ENCODE data around the gene COMMD6. TPM values are rescaled to one million over a fixed set of nuclear protein-coding genes. Genes with fewer than 3 reads are reported as not detected.
A peak's percentile ranks its signal among the peaks of the same experiment; 100 is the strongest.

COMMD6 gene
- total RNA-seq, 1 experiment from 2014 or later: 131 TPM

DNA sequence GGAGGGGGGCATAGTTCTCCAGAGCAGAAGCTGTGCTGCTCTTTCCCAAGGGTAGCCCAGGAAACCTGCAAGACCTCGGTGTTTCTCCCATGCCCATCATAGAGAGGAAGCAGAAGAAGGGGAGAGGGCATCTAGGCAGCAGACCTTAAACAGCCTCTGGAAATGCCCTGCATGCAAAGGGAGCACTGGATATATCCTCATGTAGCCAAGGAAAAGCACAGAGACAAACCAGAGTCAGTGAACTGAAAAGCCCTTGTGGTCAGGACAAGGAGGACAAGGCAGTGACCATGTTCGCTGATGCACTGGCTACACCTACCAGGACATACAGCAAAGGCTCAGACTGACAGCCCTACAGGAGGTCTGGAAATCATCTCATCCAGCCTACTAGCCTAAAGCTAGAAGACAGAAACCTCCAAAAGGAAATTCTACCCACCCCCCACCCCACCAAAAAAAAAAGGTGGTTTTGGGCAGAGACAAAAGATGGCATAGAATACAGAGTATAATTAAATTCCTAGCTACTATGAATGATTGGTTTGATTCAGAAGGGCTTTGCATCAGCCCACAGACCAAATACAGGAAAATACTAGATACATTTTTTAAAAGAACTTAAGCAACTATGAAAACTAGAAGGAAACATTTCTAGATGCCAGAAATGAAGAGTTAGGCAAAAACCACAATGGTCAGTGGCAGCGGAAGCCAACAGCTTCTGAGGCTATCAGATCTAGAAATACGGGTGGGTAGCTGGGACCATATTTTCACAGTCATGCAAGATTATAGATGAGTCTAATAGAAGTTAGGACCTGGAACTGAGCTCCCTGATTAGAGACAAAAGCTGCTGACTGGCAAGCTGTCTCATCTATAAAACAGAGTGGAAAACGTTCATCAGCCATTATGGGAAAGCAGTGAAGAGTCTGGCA is 51.2 kb downstream of the COMMD6 start:
- H3T11ph ChIP-seq (ENCODE audit: low read length): no peak overlapping the region
- H4K91ac ChIP-seq (ENCODE audit: insufficient read length, low read depth, low read length): no peak overlapping the region
- H3K79me2 ChIP-seq (ENCODE audit: insufficient read depth, low read length): no peaks in the 10 kb centered on the region
- no peak overlapping the region for H2BK5ac ChIP-seq (ENCODE audit: insufficient read length, low read length)
- no peak overlapping the region for H3K23ac ChIP-seq (ENCODE audit: insufficient read length, low read depth, low read length)
- H3K4me1 ChIP-seq (ENCODE audit: insufficient read depth, low read length): no peaks in the 10 kb centered on the region
- H3K23me2 ChIP-seq (ENCODE audit: insufficient read length, low read depth, low read length, poor library complexity, severe bottlenecking): no peaks in the 10 kb centered on the region
- no peak overlapping the region for H4K5ac ChIP-seq (ENCODE audit: insufficient read length, low read depth, low read length)
- H3K9me3 ChIP-seq (ENCODE audit: control insufficient read depth, low read depth, low read length): no peaks in the 10 kb centered on the region
- no peak overlapping the region for H2AFZ ChIP-seq (ENCODE audit: low read length)
- no peak overlapping the region for H3K56ac ChIP-seq (ENCODE audit: insufficient read length, low read depth, low read length)
- H2BK15ac ChIP-seq (ENCODE audit: low read depth, low read length): no peak overlapping the region
- H3K4me3 Mint-ChIP-seq: no peak overlapping the region
- peak; percentile 35 for DNase-seq
- no peak overlapping the region for H4K8ac ChIP-seq (replicated peaks; ENCODE audit: insufficient read length, low read depth, low read length)
- no peaks in the 10 kb centered on the region; a peak in 1 of 5 replicates for H3K9me3 Mint-ChIP-seq
- H3K36me3 Mint-ChIP-seq (ENCODE audit: insufficient read depth in 1 of 3, low read depth in 3 of 3): peaks cover 0 to 2% (median 0%) of the 10 kb centered on the region in 3 experiments; a peak in 2 of 7 replicates
- H2BK20ac ChIP-seq (ENCODE audit: low read depth, low read length, poor library complexity, severe bottlenecking): no peak overlapping the region
- H2BK120ac ChIP-seq (ENCODE audit: low read depth, low read length, poor library complexity, severe bottlenecking): no peak overlapping the region
- peaks cover 2% of the 10 kb centered on the region; the same call in 1 of the 2 replicates for H3K27me3 Mint-ChIP-seq (ENCODE audit: low read depth)
- no peak overlapping the region for H3K4ac ChIP-seq (ENCODE audit: low read depth, low read length)
- H3K27ac ChIP-seq (ENCODE audit: insufficient read length, low read depth, low read length): no peak overlapping the region
- peak overlapping the region; percentile 10 for H3K14ac ChIP-seq (ENCODE audit: insufficient read depth, low read length)
- H3K4me1 Mint-ChIP-seq: peaks cover 11 to 18% of the 10 kb centered on the region in 2 experiments
- H2AK5ac ChIP-seq (ENCODE audit: insufficient read length, low read length): no peak overlapping the region
- H2BK12ac ChIP-seq (ENCODE audit: insufficient read length, low read depth, low read length): no peak overlapping the region
- no peak overlapping the region for H3K4me2 ChIP-seq (ENCODE audit: insufficient read depth, insufficient read length, low read length)
- no peaks in the 10 kb centered on the region for H3K79me1 ChIP-seq (ENCODE audit: insufficient read depth, low read depth, low read length, poor library complexity, severe bottlenecking)
- no peak overlapping the region for H3K18ac ChIP-seq (ENCODE audit: insufficient read length, low read depth, low read length)
- no peaks in the 10 kb centered on the region for H4K20me1 ChIP-seq (ENCODE audit: control insufficient read depth, insufficient read depth, insufficient read length)
- peak overlapping the region in 1 of 3 experiments; percentile 90; a peak in 2 of 7 replicates for H3K27ac Mint-ChIP-seq
- no peaks in the 10 kb centered on the region for H3K27me3 ChIP-seq (ENCODE audit: insufficient read depth, low read length)
- TF ChIP-seq, protein P1, sequence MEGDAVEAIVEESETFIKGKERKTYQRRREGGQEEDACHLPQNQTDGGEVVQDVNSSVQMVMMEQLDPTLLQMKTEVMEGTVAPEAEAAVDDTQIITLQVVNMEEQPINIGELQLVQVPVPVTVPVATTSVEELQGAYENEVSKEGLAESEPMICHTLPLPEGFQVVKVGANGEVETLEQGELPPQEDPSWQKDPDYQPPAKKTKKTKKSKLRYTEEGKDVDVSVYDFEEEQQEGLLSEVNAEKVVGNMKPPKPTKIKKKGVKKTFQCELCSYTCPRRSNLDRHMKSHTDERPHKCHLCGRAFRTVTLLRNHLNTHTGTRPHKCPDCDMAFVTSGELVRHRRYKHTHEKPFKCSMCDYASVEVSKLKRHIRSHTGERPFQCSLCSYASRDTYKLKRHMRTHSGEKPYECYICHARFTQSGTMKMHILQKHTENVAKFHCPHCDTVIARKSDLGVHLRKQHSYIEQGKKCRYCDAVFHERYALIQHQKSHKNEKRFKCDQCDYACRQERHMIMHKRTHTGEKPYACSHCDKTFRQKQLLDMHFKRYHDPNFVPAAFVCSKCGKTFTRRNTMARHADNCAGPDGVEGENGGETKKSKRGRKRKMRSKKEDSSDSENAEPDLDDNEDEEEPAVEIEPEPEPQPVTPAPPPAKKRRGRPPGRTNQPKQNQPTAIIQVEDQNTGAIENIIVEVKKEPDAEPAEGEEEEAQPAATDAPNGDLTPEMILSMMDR (conservative IDR thresholded peaks at IDR 0.05): no peak
- WGBS (ENCODE audit: extremely low coverage, insufficient read length, low lambda C conversion rate): no CpG with 5 or more reads among the region's 5 CpGs
- no peak overlapping the region for H3K9ac ChIP-seq (ENCODE audit: extremely low read depth, insufficient read length, low read length)

All from H9 (cell line).